T-helper 2 cell treated with Interferon-gamma antibody and Interleukin-4, amounts not matched to agents 5 μg/mL and 100 μg/mL, for 36 hours (primary cell): ENCODE measurements around the gene COL16A1.

Experiments used
- DNase-seq: peaks from one replicate; pipeline ENCODE4 v3.0.0; 2021; ENCODE audit warnings: low spot score
- H3K27ac Mint-ChIP-seq: one replicate; pipeline ENCODE4 v1.8.0; 2021; ENCODE audit warnings: mild to moderate bottlenecking, mixed read lengths
- H3K27me3 Mint-ChIP-seq: one replicate; pipeline ENCODE4 v1.8.0; 2021; ENCODE audit warnings: low read depth, mixed read lengths
- H3K36me3 Mint-ChIP-seq: one replicate; pipeline ENCODE4 v1.8.0; 2021; ENCODE audit warnings: low read depth, mixed read lengths
- H3K4me1 Mint-ChIP-seq: one replicate; pipeline ENCODE4 v1.8.0; 2021; ENCODE audit warnings: low read depth, mixed read lengths
- H3K4me3 Mint-ChIP-seq: one replicate; pipeline ENCODE4 v1.8.0; 2022; ENCODE audit warnings: mild to moderate bottlenecking, moderate library complexity, mixed read lengths
- H3K9me3 Mint-ChIP-seq: one replicate; pipeline ENCODE4 v1.8.0; 2021; ENCODE audit warnings: mixed read lengths

Gene COL16A1

DNA sequence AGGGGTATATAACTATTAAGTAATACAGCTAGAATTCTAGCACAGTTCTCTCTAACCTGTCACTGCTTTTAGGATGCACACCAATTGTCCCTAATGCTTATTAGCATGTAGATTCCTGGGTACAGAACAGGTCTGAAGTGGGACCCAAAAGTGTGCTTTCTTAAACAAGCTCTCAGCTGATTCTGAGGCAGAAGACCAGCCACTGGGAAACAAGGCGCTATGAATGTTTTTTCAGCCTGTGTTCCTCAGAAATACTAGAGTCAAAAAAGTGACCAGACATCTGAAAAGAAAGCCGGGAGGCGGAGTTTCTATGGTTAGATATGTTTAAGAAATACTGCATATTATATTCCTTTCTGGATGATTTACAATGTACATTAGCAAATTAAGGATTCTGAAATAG, 60.9 kb downstream of the COL16A1 start:
- no peak overlapping the region for H3K27ac Mint-ChIP-seq
- no peaks in the 10 kb centered on the region for H3K9me3 Mint-ChIP-seq
- no peaks in the 10 kb centered on the region for H3K27me3 Mint-ChIP-seq
- no peak overlapping the region for H3K4me3 Mint-ChIP-seq
- DNase-seq = no peak
- H3K4me1 Mint-ChIP-seq = peaks cover 25% of the 10 kb centered on the region
- no peaks in the 10 kb centered on the region for H3K36me3 Mint-ChIP-seq

DNA sequence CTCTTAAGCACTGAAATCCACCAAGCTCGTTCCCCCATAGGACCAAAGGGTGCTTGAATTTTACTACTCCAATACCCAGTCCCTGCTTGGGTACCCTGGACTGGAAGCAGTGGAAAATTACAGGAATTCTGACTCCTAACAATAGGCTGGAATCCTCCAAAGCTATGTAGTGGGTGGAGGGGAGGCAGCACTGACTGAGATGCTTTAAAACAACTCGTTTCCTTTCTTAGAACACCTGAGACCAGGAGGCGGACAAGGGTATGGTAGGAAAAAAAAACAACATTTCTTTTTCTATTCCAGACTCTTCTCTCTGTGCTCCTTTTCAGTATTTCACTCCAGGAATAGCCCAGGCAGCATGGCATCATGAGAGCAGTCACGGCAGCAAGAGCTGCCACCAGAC, 61.5 kb downstream of the COL16A1 start:
- no peak for DNase-seq
- Mint-ChIP-seq H3K27me3 (no peaks in the 10 kb centered on the region), H3K36me3 (no peaks in the 10 kb centered on the region), H3K4me1 (peaks cover 28% of the 10 kb centered on the region), H3K4me3 (no peak overlapping the region), H3K27ac (no peak overlapping the region), H3K9me3 (no peaks in the 10 kb centered on the region)

DNA sequence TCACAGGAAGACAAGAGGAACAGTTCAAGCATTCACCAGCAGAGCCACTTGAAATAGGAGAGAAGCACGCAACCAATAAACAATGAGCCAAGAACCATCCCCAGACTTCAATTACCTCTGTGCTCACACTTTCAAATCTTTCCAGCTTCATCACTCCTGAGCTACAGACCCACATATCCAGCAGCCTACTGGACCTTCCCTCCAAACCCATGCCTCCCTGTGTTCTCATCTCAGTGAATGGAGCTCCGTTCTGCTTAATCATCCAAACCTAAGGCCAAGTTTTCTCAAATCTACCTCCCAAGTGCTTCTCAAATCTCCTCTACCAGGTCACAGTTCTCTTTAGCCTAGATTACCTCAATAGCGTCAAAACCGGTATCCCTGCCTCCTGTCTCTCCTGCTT, 62.9 kb downstream of the COL16A1 start:
- peaks cover 25% of the 10 kb centered on the region for H3K4me1 Mint-ChIP-seq
- no peaks in the 10 kb centered on the region for H3K27me3 Mint-ChIP-seq
- H3K27ac Mint-ChIP-seq = no peak overlapping the region
- no peak overlapping the region for H3K4me3 Mint-ChIP-seq
- no peaks in the 10 kb centered on the region for H3K9me3 Mint-ChIP-seq
- H3K36me3 Mint-ChIP-seq = no peaks in the 10 kb centered on the region
- DNase-seq = no peak

DNA sequence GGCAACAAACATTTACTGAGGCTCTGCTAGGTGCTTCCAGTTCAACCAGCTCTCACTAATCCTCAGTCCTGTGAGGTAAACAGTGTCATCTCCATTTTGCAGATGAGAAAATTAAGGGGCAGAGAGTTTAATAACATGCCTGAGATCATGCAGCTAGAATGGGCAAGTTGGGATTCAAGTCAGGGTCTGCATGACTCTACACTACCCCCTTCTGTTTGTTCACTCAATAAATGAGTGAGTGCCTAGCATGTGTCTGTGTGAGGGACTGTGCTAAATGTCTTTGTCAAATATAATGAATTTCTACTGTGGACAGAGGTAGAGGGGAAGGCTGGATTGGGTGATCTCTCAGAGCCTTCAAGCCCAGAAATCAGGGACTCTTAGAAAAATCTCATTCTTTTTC, 63.6 kb downstream of the COL16A1 start:
- Mint-ChIP-seq H3K36me3 (no peaks in the 10 kb centered on the region), H3K4me3 (no peak overlapping the region)

DNA sequence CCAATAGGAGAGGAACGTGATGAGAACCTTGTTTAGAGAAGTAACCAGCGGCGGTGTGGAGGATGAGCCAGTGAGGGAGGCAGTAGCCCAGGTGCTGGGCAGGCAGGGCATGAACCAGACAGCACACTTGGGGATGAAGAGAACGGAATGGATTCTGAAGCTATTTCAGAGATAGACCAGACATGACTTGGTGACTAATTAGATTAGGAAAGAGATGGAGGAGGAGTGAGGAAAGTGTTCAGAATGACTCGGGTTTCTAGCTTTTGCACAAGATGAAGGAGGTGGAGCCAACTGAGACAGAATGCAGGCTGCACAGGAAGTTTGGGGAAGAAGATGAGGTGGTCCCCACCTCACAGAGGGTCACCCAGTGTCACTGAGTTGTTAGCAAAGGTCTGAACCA, 64.3 kb downstream of the COL16A1 start:
- Mint-ChIP-seq H3K4me1 (peaks cover 13% of the 10 kb centered on the region), H3K27me3 (no peaks in the 10 kb centered on the region), H3K36me3 (no peaks in the 10 kb centered on the region), H3K27ac (no peak overlapping the region), H3K4me3 (no peak overlapping the region), H3K9me3 (no peaks in the 10 kb centered on the region)
- DNase-seq = no peak

More for the DNA sequence above, 63.6 kb downstream of the COL16A1 start:
- DNase-seq = no peak
- Mint-ChIP-seq H3K9me3 (no peaks in the 10 kb centered on the region), H3K27ac (no peak overlapping the region), H3K27me3 (no peaks in the 10 kb centered on the region), H3K4me1 (peaks cover 17% of the 10 kb centered on the region)

DNA sequence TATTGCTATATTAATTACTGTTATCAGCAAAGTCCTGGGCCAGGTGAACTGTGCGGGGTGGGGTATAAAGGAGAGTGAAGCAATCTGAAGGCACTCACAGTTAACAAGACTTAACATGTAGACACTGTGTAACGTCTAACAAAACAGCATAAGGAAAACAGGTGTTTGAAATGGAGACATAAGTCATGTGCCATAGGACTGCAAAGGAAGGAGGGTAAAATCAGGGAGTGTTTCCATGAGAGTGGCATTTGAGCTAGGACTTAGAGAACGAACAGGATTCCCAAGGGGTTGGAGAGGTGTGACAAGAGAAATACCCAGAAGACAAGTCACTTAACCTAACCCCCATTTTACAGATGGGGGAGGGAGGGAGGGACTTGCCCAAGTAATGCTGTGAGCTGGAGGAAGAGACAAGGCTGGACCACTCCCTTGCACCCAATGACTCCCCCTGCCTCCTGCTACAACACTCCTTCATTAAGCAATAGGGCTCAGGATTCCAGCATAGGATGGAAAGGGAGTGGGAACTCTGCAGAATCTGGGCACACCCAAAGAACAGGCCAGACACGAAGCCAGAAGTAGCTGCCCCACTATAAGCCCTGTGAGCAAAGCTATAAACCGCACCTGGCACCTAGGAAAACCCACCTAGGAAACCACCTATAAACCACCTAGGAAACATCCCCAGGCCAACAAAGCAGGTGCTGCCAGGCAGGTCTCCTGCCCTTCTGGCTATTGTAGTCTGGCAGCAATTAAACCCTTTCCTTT, 65.7 kb downstream of the COL16A1 start:
- no peak for DNase-seq
- H3K27ac Mint-ChIP-seq = no peak overlapping the region
- H3K27me3 Mint-ChIP-seq = no peaks in the 10 kb centered on the region
- H3K9me3 Mint-ChIP-seq = no peaks in the 10 kb centered on the region
- H3K4me1 Mint-ChIP-seq = peaks cover 7% of the 10 kb centered on the region
- no peak overlapping the region for H3K4me3 Mint-ChIP-seq
- peaks cover 2% of the 10 kb centered on the region for H3K36me3 Mint-ChIP-seq

DNA sequence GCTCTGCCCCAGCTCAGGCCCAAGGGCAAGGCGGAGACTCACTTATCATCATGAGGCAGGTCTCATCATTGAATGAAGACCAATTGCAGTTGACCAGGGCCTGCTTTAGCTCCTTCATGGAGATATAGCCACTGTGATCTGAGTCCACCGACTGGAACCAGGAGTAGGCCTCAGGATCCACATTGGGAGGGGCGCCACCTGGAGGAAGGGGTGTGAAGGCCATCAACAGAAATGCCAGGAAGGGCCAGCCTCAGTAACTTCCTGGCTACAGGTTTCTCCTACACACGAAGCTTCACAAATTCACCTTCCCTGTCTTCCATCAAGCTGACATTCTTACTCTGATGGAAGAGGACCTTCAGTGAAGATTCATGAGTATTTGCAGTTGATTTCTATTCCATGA, 70.7 kb downstream of the COL16A1 start:
- DNase-seq = no peak
- Mint-ChIP-seq H3K36me3 (peaks cover 17% of the 10 kb centered on the region), H3K27me3 (no peaks in the 10 kb centered on the region), H3K4me1 (peaks cover 5% of the 10 kb centered on the region), H3K27ac (no peak overlapping the region), H3K4me3 (no peak overlapping the region), H3K9me3 (no peaks in the 10 kb centered on the region)

DNA sequence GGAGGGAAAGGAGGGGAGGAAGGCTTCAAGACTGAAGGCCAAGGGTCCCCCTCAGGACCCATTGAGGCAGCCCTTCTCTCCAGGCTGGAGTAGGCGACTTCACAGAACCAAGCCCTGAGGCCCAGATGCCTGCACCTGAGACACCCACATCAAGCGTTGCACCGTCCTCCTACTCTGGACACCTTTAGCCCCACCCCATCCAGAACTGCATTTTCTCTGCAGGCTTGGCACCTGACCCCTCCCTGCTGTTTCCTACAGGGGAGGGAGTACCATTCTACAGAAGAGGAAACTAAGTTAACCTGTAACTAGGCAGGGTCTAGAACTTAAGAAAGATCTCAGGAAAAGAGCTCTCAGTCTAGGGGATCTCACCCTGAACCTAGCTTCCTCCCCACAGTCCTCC, 71.2 kb downstream of the COL16A1 start:
- H3K27me3 Mint-ChIP-seq = no peaks in the 10 kb centered on the region
- H3K4me3 Mint-ChIP-seq = no peak overlapping the region
- H3K9me3 Mint-ChIP-seq = no peaks in the 10 kb centered on the region
- peaks cover 18% of the 10 kb centered on the region for H3K36me3 Mint-ChIP-seq
- H3K4me1 Mint-ChIP-seq = peaks cover under 1% of the 10 kb centered on the region
- DNase-seq = no peak
- H3K27ac Mint-ChIP-seq = no peak overlapping the region

DNA sequence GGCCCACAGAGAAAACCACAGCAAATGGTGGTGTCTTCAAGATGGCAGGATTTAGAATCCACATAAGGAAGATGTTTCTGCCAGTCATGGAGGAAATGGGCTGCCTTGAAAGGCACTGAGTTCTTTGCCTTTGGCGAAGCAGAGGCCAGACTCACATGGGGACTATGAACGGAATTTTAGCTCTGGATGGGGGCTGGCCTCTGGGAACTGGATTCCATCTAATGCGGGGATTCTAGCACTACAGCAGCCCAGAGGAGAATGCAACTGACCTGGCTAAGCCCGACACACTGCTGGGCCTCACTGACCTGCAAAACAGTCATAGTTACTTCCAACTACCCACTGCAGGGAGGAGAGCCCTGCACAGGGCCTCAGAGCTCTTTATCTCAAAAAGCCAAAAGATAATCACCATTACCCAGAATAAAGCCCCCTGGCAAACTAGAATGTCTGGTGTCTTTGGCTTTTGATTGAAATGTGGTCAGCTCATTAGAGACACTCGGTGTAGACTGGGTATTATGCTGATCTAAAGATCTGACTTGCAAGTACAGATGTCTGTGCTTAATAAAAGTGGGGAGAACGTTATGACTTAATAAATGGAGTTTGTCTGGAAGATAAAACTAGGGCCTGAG, 74.8 kb downstream of the COL16A1 start:
- Mint-ChIP-seq H3K4me1 (peaks cover 2% of the 10 kb centered on the region), H3K4me3 (no peak overlapping the region), H3K27me3 (no peaks in the 10 kb centered on the region), H3K27ac (no peak overlapping the region), H3K9me3 (no peaks in the 10 kb centered on the region), H3K36me3 (peaks cover 18% of the 10 kb centered on the region)
- DNase-seq = no peak

DNA sequence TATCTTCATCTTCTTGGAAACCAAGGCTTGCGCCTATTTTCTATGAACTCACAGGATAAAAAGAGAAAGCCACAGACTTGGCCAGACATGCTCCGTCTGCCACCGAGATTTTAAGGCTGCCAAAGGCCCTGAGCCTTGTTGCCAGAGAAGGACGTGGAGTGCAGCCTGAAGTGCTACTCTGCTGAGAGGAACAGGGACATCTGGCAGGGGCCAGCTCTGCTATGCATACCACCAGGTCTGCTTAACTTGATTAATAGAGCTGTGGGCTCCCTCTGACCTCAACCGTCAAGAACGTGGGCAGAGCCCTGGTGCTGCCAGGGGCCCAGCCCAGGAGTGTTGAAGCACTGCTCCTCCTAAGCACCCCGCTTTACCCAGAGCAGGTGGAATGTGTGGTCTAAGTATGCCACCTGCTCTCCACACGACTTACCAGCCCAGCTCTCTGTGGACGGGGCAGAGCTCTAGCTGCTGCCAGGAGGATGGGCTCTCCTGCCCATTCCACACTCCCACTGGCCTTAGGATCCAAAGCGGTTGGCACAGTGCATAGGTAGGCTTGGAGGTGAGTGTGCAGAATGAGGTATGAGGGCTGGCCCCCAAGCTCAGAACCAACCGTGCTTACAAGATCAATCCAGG, 75.8 kb downstream of the COL16A1 start:
- H3K9me3 Mint-ChIP-seq = no peaks in the 10 kb centered on the region
- H3K27ac Mint-ChIP-seq = no peak overlapping the region
- no peaks in the 10 kb centered on the region for H3K27me3 Mint-ChIP-seq
- no peak overlapping the region for H3K4me3 Mint-ChIP-seq
- peaks cover 2% of the 10 kb centered on the region for H3K4me1 Mint-ChIP-seq
- no peak for DNase-seq
- peaks cover 17% of the 10 kb centered on the region for H3K36me3 Mint-ChIP-seq

DNA sequence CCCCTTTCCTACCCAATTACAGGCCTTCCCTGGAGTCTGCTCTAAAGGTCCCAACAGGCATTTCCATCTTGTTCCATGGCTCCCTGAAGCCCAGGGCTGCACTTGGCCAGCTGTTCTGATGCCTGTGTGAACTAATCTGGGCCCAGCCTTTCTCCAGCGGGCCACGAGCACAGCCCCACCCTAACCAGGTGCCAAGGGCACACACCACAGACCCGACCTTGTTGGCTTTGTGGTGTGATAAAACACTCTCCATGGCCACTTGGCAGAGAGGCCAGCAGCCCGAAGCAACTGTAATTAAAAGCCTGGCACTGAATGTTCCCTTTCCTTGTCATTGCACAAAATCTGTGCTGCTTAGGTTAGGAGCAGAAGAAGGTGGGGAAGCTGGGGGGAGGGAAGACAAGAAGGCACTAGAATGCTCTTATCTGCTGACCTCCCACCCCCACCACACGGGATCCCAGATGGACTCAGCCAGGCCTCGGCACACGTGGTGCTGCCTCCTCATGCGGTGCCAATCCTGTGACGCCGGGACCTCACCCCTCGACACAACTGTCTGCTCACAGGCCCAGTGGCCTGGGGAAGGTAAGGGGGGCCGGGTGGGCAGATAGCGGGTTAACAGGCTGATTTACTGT, 76.4 kb downstream of the COL16A1 start:
- Mint-ChIP-seq H3K4me3 (no peak overlapping the region), H3K9me3 (no peaks in the 10 kb centered on the region), H3K4me1 (peaks cover 2% of the 10 kb centered on the region), H3K27me3 (no peaks in the 10 kb centered on the region), H3K27ac (no peak overlapping the region), H3K36me3 (peaks cover 17% of the 10 kb centered on the region)
- no peak for DNase-seq

DNA sequence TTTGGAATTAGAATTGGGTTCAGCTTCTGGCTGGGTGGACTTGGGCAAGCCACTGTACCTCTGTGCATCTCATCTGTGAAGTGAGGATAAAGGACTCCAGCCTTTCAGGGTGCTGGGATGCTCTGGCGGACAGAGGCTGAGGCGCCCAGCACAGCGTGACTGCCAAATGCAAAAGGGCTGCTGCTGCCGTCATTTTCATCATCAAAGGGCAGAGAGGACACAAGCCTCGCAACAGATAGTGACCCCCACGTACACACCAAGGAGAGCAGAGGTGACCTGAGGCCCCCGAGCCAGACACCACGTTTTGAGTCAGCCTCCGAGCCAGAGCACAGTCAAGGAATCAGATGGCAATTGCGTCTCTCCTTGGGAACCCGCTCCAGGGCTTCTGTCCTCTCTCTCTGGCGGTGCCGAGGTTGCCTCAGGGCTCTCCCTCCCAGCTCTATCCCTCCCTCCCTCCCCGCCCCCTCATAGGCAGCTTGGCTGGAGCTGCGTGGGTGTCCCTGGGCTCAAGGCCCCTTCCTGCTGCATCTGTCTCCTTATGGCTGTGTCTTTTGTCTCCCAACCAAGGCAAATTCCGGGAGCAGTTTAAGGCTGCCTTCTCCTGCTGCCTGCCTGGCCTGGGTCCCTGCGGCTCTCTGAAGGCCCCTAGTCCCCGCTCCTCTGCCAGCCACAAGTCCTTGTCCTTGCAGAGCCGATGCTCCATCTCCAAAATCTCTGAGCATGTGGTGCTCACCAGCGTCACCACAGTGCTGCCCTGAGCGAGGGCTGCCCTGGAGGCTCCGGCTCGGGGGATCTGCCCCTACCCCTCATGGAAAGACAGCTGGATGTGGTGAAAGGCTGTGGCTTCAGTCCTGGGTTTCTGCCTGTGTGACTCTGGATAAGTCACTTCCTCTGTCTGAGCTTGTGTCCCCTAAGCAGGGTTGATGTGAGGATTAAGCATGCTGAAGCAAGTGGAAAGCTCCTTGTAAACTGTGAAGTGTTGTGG, 77.3 kb downstream of the COL16A1 start:
- no peak overlapping the region for H3K27ac Mint-ChIP-seq
- no peak for DNase-seq
- H3K9me3 Mint-ChIP-seq = no peaks in the 10 kb centered on the region
- no peak overlapping the region for H3K4me3 Mint-ChIP-seq
- peaks cover 14% of the 10 kb centered on the region for H3K36me3 Mint-ChIP-seq
- no peaks in the 10 kb centered on the region for H3K27me3 Mint-ChIP-seq
- peaks cover 2% of the 10 kb centered on the region for H3K4me1 Mint-ChIP-seq

DNA sequence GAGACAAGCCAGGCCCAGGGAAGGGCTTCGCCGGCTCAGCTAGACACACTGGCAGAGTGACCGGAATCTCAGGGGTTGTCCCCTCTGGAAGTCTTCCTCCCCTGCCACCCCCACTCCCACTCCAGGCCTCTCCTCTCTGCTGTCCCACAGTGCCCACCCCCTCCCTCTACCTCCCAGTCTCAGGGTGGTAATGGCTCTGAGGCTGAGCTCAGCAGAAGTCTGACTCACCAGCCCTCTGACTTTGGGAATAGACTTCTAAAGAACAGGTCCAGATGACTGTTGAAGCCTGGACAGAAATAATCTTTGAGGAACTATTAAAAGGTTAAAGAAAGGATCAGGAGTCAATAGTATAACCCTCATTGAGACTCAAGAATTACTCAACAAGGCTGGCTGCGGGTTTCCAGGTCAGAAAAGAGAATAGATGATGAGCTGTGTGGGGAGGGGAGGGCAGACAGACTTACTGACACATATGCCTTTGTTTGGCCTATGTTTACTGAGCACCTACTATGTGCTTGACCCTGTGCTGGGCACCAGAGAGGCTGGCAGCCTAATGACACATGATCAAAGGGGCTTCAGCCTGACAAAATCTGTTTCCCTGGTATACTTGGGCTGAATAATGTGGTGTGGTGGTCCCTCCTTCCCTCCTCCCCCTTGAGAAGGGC, 78.1 kb downstream of the COL16A1 start:
- no peak for DNase-seq
- Mint-ChIP-seq H3K9me3 (no peaks in the 10 kb centered on the region), H3K4me1 (peaks cover 2% of the 10 kb centered on the region), H3K27me3 (no peaks in the 10 kb centered on the region), H3K36me3 (peaks cover 14% of the 10 kb centered on the region), H3K27ac (no peak overlapping the region), H3K4me3 (no peak overlapping the region)
